Measurements from ENCODE around the gene PPARG.

GRCh38 chr3:12285003-12285555, 3.8 kb upstream of the PPARG start:
- TF ChIP-seq, protein P1, sequence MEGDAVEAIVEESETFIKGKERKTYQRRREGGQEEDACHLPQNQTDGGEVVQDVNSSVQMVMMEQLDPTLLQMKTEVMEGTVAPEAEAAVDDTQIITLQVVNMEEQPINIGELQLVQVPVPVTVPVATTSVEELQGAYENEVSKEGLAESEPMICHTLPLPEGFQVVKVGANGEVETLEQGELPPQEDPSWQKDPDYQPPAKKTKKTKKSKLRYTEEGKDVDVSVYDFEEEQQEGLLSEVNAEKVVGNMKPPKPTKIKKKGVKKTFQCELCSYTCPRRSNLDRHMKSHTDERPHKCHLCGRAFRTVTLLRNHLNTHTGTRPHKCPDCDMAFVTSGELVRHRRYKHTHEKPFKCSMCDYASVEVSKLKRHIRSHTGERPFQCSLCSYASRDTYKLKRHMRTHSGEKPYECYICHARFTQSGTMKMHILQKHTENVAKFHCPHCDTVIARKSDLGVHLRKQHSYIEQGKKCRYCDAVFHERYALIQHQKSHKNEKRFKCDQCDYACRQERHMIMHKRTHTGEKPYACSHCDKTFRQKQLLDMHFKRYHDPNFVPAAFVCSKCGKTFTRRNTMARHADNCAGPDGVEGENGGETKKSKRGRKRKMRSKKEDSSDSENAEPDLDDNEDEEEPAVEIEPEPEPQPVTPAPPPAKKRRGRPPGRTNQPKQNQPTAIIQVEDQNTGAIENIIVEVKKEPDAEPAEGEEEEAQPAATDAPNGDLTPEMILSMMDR (IDR thresholded peaks at IDR 0.05; ENCODE audit: control extremely low read depth in 1 of 3, insufficient read depth in 1 of 3, low read depth in 1 of 3, low read length in 3 of 3), result no peak
- TF ChIP-seq GABPA (IDR thresholded peaks at IDR 0.05; ENCODE audit: borderline replicate concordance, insufficient read depth, low read length) (no peak), YY1 (IDR thresholded peaks at IDR 0.05; ENCODE audit: low read depth, low read length) (no peak), BRCA1 (IDR thresholded peaks at IDR 0.05; ENCODE audit: low read depth, low read length) (no peak)
- TF ChIP-seq, protein P2, sequence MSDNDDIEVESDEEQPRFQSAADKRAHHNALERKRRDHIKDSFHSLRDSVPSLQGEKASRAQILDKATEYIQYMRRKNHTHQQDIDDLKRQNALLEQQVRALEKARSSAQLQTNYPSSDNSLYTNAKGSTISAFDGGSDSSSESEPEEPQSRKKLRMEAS (IDR thresholded peaks at IDR 0.05), result no peak
